GM23338 (cell line): ENCODE data around the gene ASTL. TPM values are rescaled to one million over a fixed set of nuclear protein-coding genes. Genes with fewer than 3 reads are reported as not detected.

Experiments
- ATAC-seq: fragments of 200-7000 bp; cut with Tn5 transposase; 3 replicates; pipeline ENCODE4 v1.9.1; 2020
- DNase-seq: peaks from one replicate; pipeline ENCODE4 v3.0.0-alpha.2; 2015; ENCODE audit warnings: low spot score
- H2AFZ ChIP-seq: fragments of 200-600 bp; sonication (generic); 2 replicates; pipeline ENCODE4 v1.8.0; 2016; ENCODE audit warnings: antibody characterized with exemption, mild to moderate bottlenecking, moderate library complexity
- H3F3A ChIP-seq: fragments of 200-600 bp; sonication (generic); replicated peaks from 2 replicates; pipeline ENCODE4 v1.8.0; 2017; ENCODE audit warnings: antibody characterized with exemption, mixed run types, low read depth
- H3K27ac ChIP-seq: fragments of 200-600 bp; sonication (generic); 2 replicates; pipeline ENCODE4 v1.6.1; 2016; ENCODE audit warnings: low read depth
- H3K27me3 ChIP-seq: fragments of 200-600 bp; sonication (generic); 2 replicates; pipeline ENCODE4 v1.8.0; 2016; ENCODE audit warnings: mild to moderate bottlenecking, mixed run types, moderate library complexity; ENCODE audit not compliant: insufficient read depth
- H3K36me3 ChIP-seq: fragments of 200-600 bp; sonication (generic); 2 replicates; pipeline ENCODE4 v1.8.0; 2016; ENCODE audit warnings: mild to moderate bottlenecking; ENCODE audit not compliant: insufficient read depth
- H3K4me1 ChIP-seq: fragments of 200-600 bp; sonication (generic); 2 replicates; pipeline ENCODE4 v1.8.0; 2016; ENCODE audit warnings: mild to moderate bottlenecking, moderate library complexity; ENCODE audit not compliant: insufficient read depth
- H3K4me2 ChIP-seq: fragments of 200-600 bp; sonication (generic); 2 replicates; pipeline ENCODE4 v1.7.1; 2017; ENCODE audit warnings: mixed run types
- H3K4me3 ChIP-seq: fragments of 200-600 bp; sonication (generic); 2 replicates; pipeline ENCODE4 v1.6.1; 2016; ENCODE audit warnings: mixed run types
- H3K79me2 ChIP-seq: fragments of 200-600 bp; sonication (generic); replicated peaks from 2 replicates; pipeline ENCODE4 v1.8.0; 2017; ENCODE audit warnings: mild to moderate bottlenecking; ENCODE audit not compliant: insufficient read depth
- H3K9me2 ChIP-seq: fragments of 200-600 bp; sonication (generic); 2 replicates; pipeline ENCODE4 v1.8.0; 2017; ENCODE audit not compliant: insufficient read depth
- H4K20me1 ChIP-seq: fragments of 200-600 bp; sonication (generic); replicated peaks from 2 replicates; pipeline ENCODE4 v1.8.0; 2017; ENCODE audit warnings: mild to moderate bottlenecking; ENCODE audit not compliant: insufficient read depth
- H3K27ac Mint-ChIP-seq: 2 replicates; pipeline ENCODE4 v1.8.0; 2020; ENCODE audit warnings: inconsistent platforms, mild to moderate bottlenecking, moderate library complexity, mixed read lengths
- H3K27me3 Mint-ChIP-seq: 3 replicates; pipeline ENCODE4 v1.8.0; 2022; ENCODE audit warnings: low read depth, mild to moderate bottlenecking, moderate library complexity, mixed read lengths, inconsistent platforms; ENCODE audit not compliant: insufficient read depth, poor library complexity
- H3K36me3 Mint-ChIP-seq: 3 replicates; pipeline ENCODE4 v1.8.0; 2021; ENCODE audit warnings: low read depth, mild to moderate bottlenecking, inconsistent platforms, moderate library complexity, mixed read lengths
- H3K4me1 Mint-ChIP-seq: 3 replicates; pipeline ENCODE4 v1.8.0; 2020; ENCODE audit warnings: mild to moderate bottlenecking, inconsistent platforms, mixed read lengths
- H3K4me3 Mint-ChIP-seq: 3 replicates; pipeline ENCODE4 v1.8.0; 2021; ENCODE audit warnings: moderate library complexity, mild to moderate bottlenecking, inconsistent platforms, mixed read lengths
- H3K9me3 Mint-ChIP-seq: 3 replicates; pipeline ENCODE4 v1.8.0; 2020; ENCODE audit warnings: moderate library complexity, mild to moderate bottlenecking, inconsistent platforms, mixed read lengths
- CREB1 ChIP-seq: fragments of 250-450 bp; sonication (Bioruptor Pico); IDR thresholded peaks from 2 replicates; pipeline ENCODE4 v1.5.0; 2020; ENCODE audit warnings: low read depth, mild to moderate bottlenecking, moderate library complexity
- CTCF ChIP-seq, 2 experiments: fragments of 200-600 bp in 1 of 2; sonication (generic) in 1 of 2; conservative IDR thresholded peaks; 2 replicates each; pipeline versions ENCODE4 v1.5.1 to v1.6.1; 2016 to 2017; ENCODE audit warnings: antibody characterized with exemption in 2 of 2, low read depth in 2 of 2, mild to moderate bottlenecking in 2 of 2, moderate library complexity in 1 of 2
- ETS1 ChIP-seq: IDR thresholded peaks from 2 replicates; pipeline ENCODE4 v1.6.1; 2016; ENCODE audit warnings: antibody characterized with exemption
- EZH2 ChIP-seq: fragments of 200-600 bp; sonication (generic); IDR thresholded peaks from one replicate; pipeline ENCODE4 v1.8.0; 2017; ENCODE audit warnings: antibody characterized with exemption, mild to moderate bottlenecking, low read depth; ENCODE audit not compliant: unreplicated experiment
- EZH2phosphoT487 ChIP-seq: fragments of 200-600 bp; sonication (generic); IDR thresholded peaks from one replicate; pipeline ENCODE4 v1.8.1; 2018; ENCODE audit warnings: antibody characterized with exemption; ENCODE audit not compliant: unreplicated experiment
- JUNB ChIP-seq: IDR thresholded peaks from one replicate; pipeline ENCODE4 v1.6.1; 2016; ENCODE audit warnings: antibody characterized with exemption; ENCODE audit not compliant: unreplicated experiment
- POLR2AphosphoS5 ChIP-seq: IDR thresholded peaks from 2 replicates; pipeline ENCODE4 v1.6.1; 2016; ENCODE audit warnings: antibody characterized with exemption, low read depth
- ZNF331 ChIP-seq: fragments of 250-450 bp; sonication (Bioruptor Pico); IDR thresholded peaks from 2 replicates; pipeline ENCODE4 v1.5.0; 2020; ENCODE audit warnings: low read depth, mild to moderate bottlenecking, moderate library complexity
- ZNF462 ChIP-seq: fragments of 250-450 bp; sonication (Bioruptor Pico); IDR thresholded peaks from 2 replicates; pipeline ENCODE4 v1.5.0; 2020; ENCODE audit warnings: mild to moderate bottlenecking, moderate library complexity
- polyA plus RNA-seq: library from polyadenylated mRNA; unstranded; fragments of >200 nt; fragmentation: Nextera tagmentation; extraction: Ambion mirVana; gene quantifications from 2 replicates; pipeline ENCODE4 v1.2.1, GENCODE V29; 2016
- total RNA-seq: library from RNA; depleted of rRNA; stranded (reverse); fragments of >200 nt; shearing (Covaris generic); gene quantifications from 2 replicates; pipeline ENCODE4 v1.2.3, GENCODE V29; 2014

Gene ASTL
- total and polyA plus RNA-seq, 2 experiments from 2014 or later, result 0.23 TPM; not detected in 1

GRCh38 chr2:96131813-96132745 lies 6.2 kb downstream of the ASTL start:
- Mint-ChIP-seq H3K4me1 (no peaks in the 10 kb centered on the region; the same call in 2 of the 3 replicates), H3K27me3 (peaks cover 5% of the 10 kb centered on the region), H3K4me3 (no peak overlapping the region), H3K9me3 (no peaks in the 10 kb centered on the region), H3K36me3 (no peaks in the 10 kb centered on the region), H3K27ac (no peak overlapping the region; the same call in 1 of the 2 replicates)
- no peaks in the 10 kb centered on the region for H3K79me2 ChIP-seq
- H3K36me3 ChIP-seq, result no peaks in the 10 kb centered on the region
- H3K4me3 ChIP-seq, result no peak overlapping the region
- H4K20me1 ChIP-seq, result no peaks in the 10 kb centered on the region
- H3K27ac ChIP-seq, result no peak overlapping the region
- no peaks in the 10 kb centered on the region for H3F3A ChIP-seq
- H3K4me1 ChIP-seq, result no peaks in the 10 kb centered on the region
- H3K9me2 ChIP-seq, result no peaks in the 10 kb centered on the region
- no peak overlapping the region for H2AFZ ChIP-seq
- no peak overlapping the region for H3K4me2 ChIP-seq
- 0 out of 4 replicates have a peak, but pooled peaks of 1 of the 2 experiments have one; percentile 7 for TF ChIP-seq CTCF (conservative IDR thresholded peaks at IDR 0.05; ENCODE audit: low read depth in 2 of 2)
- no peak for TF ChIP-seq EZH2phosphoT487
- H3K27me3 ChIP-seq, result no peaks in the 10 kb centered on the region
- ATAC-seq (no peak), DNase-seq (no peak)

GRCh38 chr2:96131152-96131812 lies 7.0 kb downstream of the ASTL start:
- Mint-ChIP-seq H3K4me1 (no peaks in the 10 kb centered on the region; the same call in 2 of the 3 replicates), H3K27me3 (peaks cover 3% of the 10 kb centered on the region), H3K9me3 (no peaks in the 10 kb centered on the region), H3K27ac (no peak overlapping the region), H3K4me3 (no peak overlapping the region), H3K36me3 (no peaks in the 10 kb centered on the region)
- DNase-seq (no peak), ATAC-seq (no peak)
- H3F3A ChIP-seq, result no peaks in the 10 kb centered on the region
- no peak overlapping the region for H3K27ac ChIP-seq
- H3K36me3 ChIP-seq, result no peaks in the 10 kb centered on the region
- H4K20me1 ChIP-seq, result no peaks in the 10 kb centered on the region
- no peaks in the 10 kb centered on the region for H3K79me2 ChIP-seq
- H3K4me2 ChIP-seq, result no peak overlapping the region
- no peaks in the 10 kb centered on the region for H3K4me1 ChIP-seq
- no peak overlapping the region for H2AFZ ChIP-seq
- no peaks in the 10 kb centered on the region for H3K27me3 ChIP-seq
- no peaks in the 10 kb centered on the region for H3K9me2 ChIP-seq
- H3K4me3 ChIP-seq, result no peak overlapping the region
- no peak for TF ChIP-seq EZH2
- no peak for TF ChIP-seq JUNB
- TF ChIP-seq POLR2AphosphoS5, result no peak
- TF ChIP-seq EZH2phosphoT487, result no peak
- no peak for TF ChIP-seq ZNF331
- no peak for TF ChIP-seq CREB1 (CRISPR knock-in tag)
- TF ChIP-seq ZNF462, result no peak
- TF ChIP-seq ETS1, result no peak
